Astrocyte (in vitro differentiated cells and primary cell): ENCODE results near the gene QSOX2. TPM values are rescaled to one million over a fixed set of nuclear protein-coding genes. Genes with fewer than 3 reads are reported as not detected.

Experiments
- DNase-seq: peaks from one replicate; pipeline ENCODE4 v3.0.0-alpha.2; 2010; ENCODE audit warnings: low read depth
- FAIRE-seq: peaks from 2 replicates; lab custom pipeline; 2011; peaks lifted over from hg19 to GRCh38; lab: Jason Lieb, UNC
- H2AFZ ChIP-seq: 2 replicates; pipeline ENCODE4 v1.6.0; 2012; ENCODE audit warnings: low read depth, low read length, inconsistent platforms
- H3K27ac ChIP-seq: 2 replicates; pipeline ENCODE4 v1.5.1; 2011; ENCODE audit warnings: low read depth, low read length, inconsistent platforms
- H3K27me3 ChIP-seq: 2 replicates; pipeline ENCODE4 v1.6.0; 2011; ENCODE audit warnings: low read length, inconsistent platforms; ENCODE audit not compliant: insufficient read depth
- H3K36me3 ChIP-seq: 2 replicates; pipeline ENCODE4 v1.5.1; 2011; ENCODE audit warnings: low read length, inconsistent platforms; ENCODE audit not compliant: insufficient read depth
- H3K4me1 ChIP-seq: 2 replicates; pipeline ENCODE4 v1.5.1; 2011; ENCODE audit warnings: low read length, inconsistent platforms; ENCODE audit not compliant: insufficient read depth
- H3K4me2 ChIP-seq: 2 replicates; pipeline ENCODE4 v1.6.0; 2012; ENCODE audit warnings: low read length, inconsistent platforms
- H3K4me3 ChIP-seq: 2 replicates; pipeline ENCODE4 v1.5.1; 2011; ENCODE audit warnings: low read depth, mild to moderate bottlenecking, low read length, inconsistent platforms; ENCODE audit not compliant: insufficient read depth
- H3K79me2 ChIP-seq: 2 replicates; pipeline ENCODE4 v1.6.0; 2012; ENCODE audit warnings: mild to moderate bottlenecking, low read length, inconsistent platforms; ENCODE audit not compliant: insufficient read depth
- H3K9ac ChIP-seq: 2 replicates; pipeline ENCODE4 v1.6.0; 2012; ENCODE audit warnings: mild to moderate bottlenecking, low read length, inconsistent platforms
- H3K9me3 ChIP-seq: 2 replicates; pipeline ENCODE4 v1.5.1; 2012; ENCODE audit warnings: low read depth, mild to moderate bottlenecking, low read length, inconsistent platforms; ENCODE audit not compliant: insufficient read depth
- H4K20me1 ChIP-seq: 2 replicates; pipeline ENCODE4 v1.6.0; 2012; ENCODE audit warnings: low read length, inconsistent platforms; ENCODE audit not compliant: insufficient read depth
- H3K27ac Mint-ChIP-seq: one replicate; pipeline ENCODE4 v1.8.0; 2021; ENCODE audit warnings: mild to moderate bottlenecking, mixed read lengths; ENCODE audit not compliant: unreplicated experiment
- H3K27me3 Mint-ChIP-seq: one replicate; pipeline ENCODE4 v1.8.0; 2021; ENCODE audit warnings: low read depth, mixed read lengths; ENCODE audit not compliant: unreplicated experiment
- H3K36me3 Mint-ChIP-seq: one replicate; pipeline ENCODE4 v1.8.0; 2021; ENCODE audit warnings: low read depth, mixed read lengths; ENCODE audit not compliant: unreplicated experiment
- H3K4me1 Mint-ChIP-seq: one replicate; pipeline ENCODE4 v1.8.0; 2021; ENCODE audit warnings: low read depth, mixed read lengths; ENCODE audit not compliant: unreplicated experiment
- H3K4me3 Mint-ChIP-seq: one replicate; pipeline ENCODE4 v1.8.0; 2021; ENCODE audit warnings: mild to moderate bottlenecking, moderate library complexity, mixed read lengths; ENCODE audit not compliant: unreplicated experiment
- H3K9me3 Mint-ChIP-seq: one replicate; pipeline ENCODE4 v1.8.0; 2021; ENCODE audit warnings: mild to moderate bottlenecking, mixed read lengths; ENCODE audit not compliant: unreplicated experiment
- CTCF ChIP-seq: IDR thresholded peaks from 2 replicates; pipeline ENCODE4 v1.5.1; 2011; ENCODE audit warnings: low read depth, mild to moderate bottlenecking, inconsistent platforms, low read length, moderate library complexity; ENCODE audit not compliant: insufficient read depth
- EZH2 ChIP-seq: IDR thresholded peaks from 2 replicates; pipeline ENCODE4 v1.6.1; 2012; ENCODE audit warnings: mild to moderate bottlenecking, low read length, inconsistent platforms; ENCODE audit not compliant: insufficient read depth
- total RNA-seq: library from RNA; stranded (reverse); gene quantifications from 2 replicates; pipeline ENCODE4 v1.2.1, GENCODE V29; 2021

Gene QSOX2
- total RNA-seq, 1 donor from 2014 or later: 20.4 TPM

- Histone ChIP-seq H3K79me2 (peaks cover 54% of the 10 kb centered on the region), H3K4me1 (peaks cover 15% of the 10 kb centered on the region), H3K36me3 (no peaks in the 10 kb centered on the region), H3K4me2 (no peak overlapping the region), H3K9me3 (no peaks in the 10 kb centered on the region), H3K27ac (no peak overlapping the region), H3K9ac (no peak overlapping the region), H2AFZ (no peak overlapping the region), H3K4me3 (no peak overlapping the region), H3K27me3 (no peaks in the 10 kb centered on the region), H4K20me1 (peaks cover 89% of the 10 kb centered on the region)
- H3K27ac Mint-ChIP-seq: no peak overlapping the region
- H3K4me3 Mint-ChIP-seq: no peak overlapping the region
- peaks cover 31% of the 10 kb centered on the region for H3K4me1 Mint-ChIP-seq
- H3K27me3 Mint-ChIP-seq: no peaks in the 10 kb centered on the region
- no peaks in the 10 kb centered on the region for H3K9me3 Mint-ChIP-seq
- H3K36me3 Mint-ChIP-seq: peaks cover 8% of the 10 kb centered on the region
- FAIRE-seq (no peak), DNase-seq (no peak)
- TF ChIP-seq CTCF: no peak
- no peak for TF ChIP-seq EZH2
Observed at GRCh38 chr9:136240941-136241340, 4.7 kb downstream of the QSOX2 start.

GRCh38 chr9:136239983-136240330 lies 5.7 kb downstream of the QSOX2 start:
- FAIRE-seq (no peak), DNase-seq (no peak)
- H3K4me3 ChIP-seq: no peak overlapping the region
- Mint-ChIP-seq H3K36me3 (peaks cover 14% of the 10 kb centered on the region), H3K9me3 (no peaks in the 10 kb centered on the region), H3K4me3 (no peak overlapping the region), H3K27ac (no peak overlapping the region), H3K4me1 (peaks cover 30% of the 10 kb centered on the region), H3K27me3 (no peaks in the 10 kb centered on the region)
- no peak overlapping the region for H3K9ac ChIP-seq
- no peak overlapping the region for H3K4me2 ChIP-seq
- H4K20me1 ChIP-seq: peaks cover 92% of the 10 kb centered on the region
- no peaks in the 10 kb centered on the region for H3K36me3 ChIP-seq
- H3K4me1 ChIP-seq: peaks cover 14% of the 10 kb centered on the region
- peaks cover 54% of the 10 kb centered on the region for H3K79me2 ChIP-seq
- no peaks in the 10 kb centered on the region for H3K9me3 ChIP-seq
- no peak for TF ChIP-seq CTCF
- no peak for TF ChIP-seq EZH2
- H3K27me3 ChIP-seq: no peaks in the 10 kb centered on the region
- no peak overlapping the region for H3K27ac ChIP-seq
- no peak overlapping the region for H2AFZ ChIP-seq

- H3K4me1 ChIP-seq: peaks cover 8% of the 10 kb centered on the region
- H3K9me3 Mint-ChIP-seq: no peaks in the 10 kb centered on the region
- H3K4me2 ChIP-seq: no peak overlapping the region
- H3K4me3 Mint-ChIP-seq: no peak overlapping the region
- no peak for DNase-seq
- no peak overlapping the region for H3K4me3 ChIP-seq
- no peaks in the 10 kb centered on the region for H3K27me3 Mint-ChIP-seq
- no peak for FAIRE-seq
- no peak overlapping the region for H2AFZ ChIP-seq
- no peak overlapping the region for H3K27ac Mint-ChIP-seq
- H4K20me1 ChIP-seq: peaks cover 91% of the 10 kb centered on the region
- peaks cover 24% of the 10 kb centered on the region for H3K4me1 Mint-ChIP-seq
- H3K27me3 ChIP-seq: no peaks in the 10 kb centered on the region
- H3K27ac ChIP-seq: no peak overlapping the region
- H3K79me2 ChIP-seq: peaks cover 54% of the 10 kb centered on the region
- no peaks in the 10 kb centered on the region for H3K36me3 ChIP-seq
- H3K36me3 Mint-ChIP-seq: peaks cover 14% of the 10 kb centered on the region
- no peaks in the 10 kb centered on the region for H3K9me3 ChIP-seq
- TF ChIP-seq EZH2 (no peak), CTCF (no peak)
- no peak overlapping the region for H3K9ac ChIP-seq
Observed at GRCh38 chr9:136239135-136239982, 6.3 kb downstream of the QSOX2 start.
